Measurements from ENCODE around the gene HIBCH.

DNA sequence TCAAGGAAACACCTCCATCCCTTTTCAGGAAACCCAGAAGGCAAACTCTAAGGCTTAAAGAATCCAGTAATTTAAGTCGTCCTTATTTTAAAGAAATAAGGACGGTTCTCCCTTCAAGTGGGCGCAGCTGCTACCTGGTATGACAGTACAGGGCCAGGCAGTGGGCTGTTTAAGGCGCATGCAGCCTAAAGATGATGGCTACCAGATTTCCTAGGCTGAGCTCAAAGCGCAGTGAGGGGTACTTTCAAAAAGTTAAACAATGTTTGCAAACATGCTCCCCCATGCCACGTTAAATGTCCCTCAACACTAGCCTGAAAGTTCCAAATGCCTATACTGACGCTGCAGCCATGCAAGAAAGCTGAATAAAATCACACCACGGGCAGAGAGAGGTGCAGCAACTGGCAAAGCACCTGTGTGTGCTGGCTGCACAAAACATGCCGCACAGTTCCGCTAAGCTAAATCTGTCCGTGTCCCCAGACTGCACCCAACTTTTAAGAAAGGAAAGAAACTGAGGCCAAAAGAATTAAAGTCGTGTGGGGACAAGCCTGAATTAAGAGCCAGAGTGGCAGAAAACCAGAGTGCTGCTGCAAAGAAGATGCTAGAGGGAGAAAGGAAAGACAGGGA is 583 bp downstream of the HIBCH start:
- TF ChIP-seq CTCF (IDR thresholded peaks at IDR 0.05; ENCODE audit: extremely low read depth in 1 of 2, insufficient read depth in 1 of 2, low read depth in 1 of 2, low read length in 2 of 2) (no peak), EZH2 (IDR thresholded peaks at IDR 0.05; ENCODE audit: borderline replicate concordance, low read depth, low read length, severe bottlenecking) (no peak), POLR2A (IDR thresholded peaks at IDR 0.05; ENCODE audit: low read depth, low read length) (no peak), POLR2AphosphoS5 (IDR thresholded peaks at IDR 0.05; ENCODE audit: insufficient read depth, low read depth, low read length) (no peak), MYC (IDR thresholded peaks at IDR 0.05; ENCODE audit: low read depth, low read length) (no peak), JUN (IDR thresholded peaks at IDR 0.05; ENCODE audit: borderline replicate concordance, insufficient read depth, insufficient read length, low read depth) (no peak), GATA2 (IDR thresholded peaks at IDR 0.05; ENCODE audit: insufficient read depth, insufficient read length, low read depth, low read length) (no peak), FOS (IDR thresholded peaks at IDR 0.05; ENCODE audit: borderline replicate concordance, insufficient read depth, low read length) (no peak)
- TF ChIP-seq, protein P1, sequence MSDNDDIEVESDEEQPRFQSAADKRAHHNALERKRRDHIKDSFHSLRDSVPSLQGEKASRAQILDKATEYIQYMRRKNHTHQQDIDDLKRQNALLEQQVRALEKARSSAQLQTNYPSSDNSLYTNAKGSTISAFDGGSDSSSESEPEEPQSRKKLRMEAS (IDR thresholded peaks at IDR 0.05; ENCODE audit: insufficient read depth, insufficient read length), result no peak
